C4-2B (cell line): ENCODE measurements around the gene CA5A.

Source experiments
- H3K27ac ChIP-seq: fragments of 450-650 bp; 2 replicates; pipeline ENCODE4 v1.5.1; 2017
- ZFX ChIP-seq: fragments of 450-650 bp; IDR thresholded peaks from 2 replicates; pipeline ENCODE4 v1.6.1; 2017
- TF ChIP-seq, protein P1 (sequence below): fragments of 450-650 bp; conservative IDR thresholded peaks from 2 replicates; pipeline ENCODE4 v1.5.1; 2017; ENCODE audit warnings: mild to moderate bottlenecking

CA5A gene

DNA sequence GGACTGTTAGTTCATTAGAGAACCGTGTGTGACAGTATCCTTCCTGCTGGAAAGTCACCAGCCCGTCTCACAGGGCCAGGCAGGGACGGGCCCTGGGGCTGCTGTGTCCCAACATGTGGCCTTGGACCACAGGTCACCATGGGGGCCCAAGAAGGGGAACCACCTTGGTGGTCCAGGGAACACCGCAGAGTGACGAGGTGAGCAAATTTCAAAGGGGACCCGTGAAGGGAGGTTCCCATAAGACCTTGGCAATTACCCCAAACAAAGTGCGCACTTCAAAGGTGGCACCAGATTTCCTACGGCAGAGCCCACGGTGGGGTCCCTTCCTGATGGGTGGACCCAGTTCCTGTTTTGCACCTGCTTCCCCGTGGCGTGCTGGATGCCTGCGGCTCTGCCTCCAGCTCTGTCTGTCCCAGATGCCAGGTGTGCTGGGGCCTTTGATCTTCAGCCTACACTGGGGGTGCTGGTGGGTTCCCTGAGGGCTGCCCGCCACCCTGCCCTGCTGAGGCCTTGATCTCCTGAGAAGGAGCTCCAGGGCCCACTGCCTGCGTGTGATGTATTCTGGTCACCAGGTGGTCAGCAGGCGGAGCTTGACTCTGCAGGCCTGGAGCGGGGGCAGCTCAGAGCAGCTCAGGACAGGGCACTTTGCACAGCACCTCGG is 94.0 kb downstream of the CA5A start:
- TF ChIP-seq ZFX: no peak
- TF ChIP-seq, protein P1, sequence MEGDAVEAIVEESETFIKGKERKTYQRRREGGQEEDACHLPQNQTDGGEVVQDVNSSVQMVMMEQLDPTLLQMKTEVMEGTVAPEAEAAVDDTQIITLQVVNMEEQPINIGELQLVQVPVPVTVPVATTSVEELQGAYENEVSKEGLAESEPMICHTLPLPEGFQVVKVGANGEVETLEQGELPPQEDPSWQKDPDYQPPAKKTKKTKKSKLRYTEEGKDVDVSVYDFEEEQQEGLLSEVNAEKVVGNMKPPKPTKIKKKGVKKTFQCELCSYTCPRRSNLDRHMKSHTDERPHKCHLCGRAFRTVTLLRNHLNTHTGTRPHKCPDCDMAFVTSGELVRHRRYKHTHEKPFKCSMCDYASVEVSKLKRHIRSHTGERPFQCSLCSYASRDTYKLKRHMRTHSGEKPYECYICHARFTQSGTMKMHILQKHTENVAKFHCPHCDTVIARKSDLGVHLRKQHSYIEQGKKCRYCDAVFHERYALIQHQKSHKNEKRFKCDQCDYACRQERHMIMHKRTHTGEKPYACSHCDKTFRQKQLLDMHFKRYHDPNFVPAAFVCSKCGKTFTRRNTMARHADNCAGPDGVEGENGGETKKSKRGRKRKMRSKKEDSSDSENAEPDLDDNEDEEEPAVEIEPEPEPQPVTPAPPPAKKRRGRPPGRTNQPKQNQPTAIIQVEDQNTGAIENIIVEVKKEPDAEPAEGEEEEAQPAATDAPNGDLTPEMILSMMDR: no peak
- no peak overlapping the region for H3K27ac ChIP-seq

DNA sequence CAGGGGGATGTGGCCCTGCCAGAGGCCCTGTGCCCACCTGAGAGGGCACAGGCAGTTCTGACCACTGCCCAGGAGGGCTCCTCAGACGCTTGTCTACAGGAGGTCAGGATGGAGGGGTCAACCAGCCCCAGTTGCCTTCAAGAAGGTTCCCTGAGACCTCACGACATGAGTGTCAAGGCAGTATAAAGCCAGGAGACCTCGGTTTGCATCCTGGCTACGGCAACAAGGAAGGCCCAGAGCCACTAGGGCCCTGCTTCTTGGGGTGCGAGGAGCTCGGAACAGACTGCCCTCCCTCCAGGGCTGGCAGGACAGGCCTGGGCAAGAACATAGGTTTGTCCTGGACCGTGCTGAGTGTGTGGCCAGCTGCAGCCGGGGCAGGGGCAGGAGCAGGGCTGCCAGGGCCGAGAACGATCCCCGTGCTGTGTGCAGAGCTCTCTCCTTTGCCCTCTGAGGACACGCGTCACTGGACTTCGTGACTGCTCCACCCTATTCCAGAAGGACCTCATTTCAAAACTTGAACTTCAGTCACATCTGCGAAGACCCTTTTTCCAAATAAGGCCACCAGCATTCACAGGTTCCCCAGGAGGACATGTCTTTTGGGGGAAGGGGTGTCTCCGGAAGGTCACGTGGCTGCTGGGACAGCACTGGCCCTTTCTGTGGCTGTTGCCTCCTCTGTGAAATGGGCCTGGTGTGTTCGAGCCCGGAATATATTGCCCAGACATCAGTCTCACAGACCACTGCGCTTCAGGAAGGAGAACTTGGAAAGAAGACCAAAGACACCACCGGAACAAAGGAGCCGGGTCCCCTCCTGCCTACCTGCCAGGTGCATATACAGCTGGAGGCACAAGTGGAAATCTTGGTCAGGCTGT is 94.8 kb downstream of the CA5A start:
- TF ChIP-seq, protein P1: no peak
- no peak for TF ChIP-seq ZFX
- H3K27ac ChIP-seq: no peak overlapping the region

DNA sequence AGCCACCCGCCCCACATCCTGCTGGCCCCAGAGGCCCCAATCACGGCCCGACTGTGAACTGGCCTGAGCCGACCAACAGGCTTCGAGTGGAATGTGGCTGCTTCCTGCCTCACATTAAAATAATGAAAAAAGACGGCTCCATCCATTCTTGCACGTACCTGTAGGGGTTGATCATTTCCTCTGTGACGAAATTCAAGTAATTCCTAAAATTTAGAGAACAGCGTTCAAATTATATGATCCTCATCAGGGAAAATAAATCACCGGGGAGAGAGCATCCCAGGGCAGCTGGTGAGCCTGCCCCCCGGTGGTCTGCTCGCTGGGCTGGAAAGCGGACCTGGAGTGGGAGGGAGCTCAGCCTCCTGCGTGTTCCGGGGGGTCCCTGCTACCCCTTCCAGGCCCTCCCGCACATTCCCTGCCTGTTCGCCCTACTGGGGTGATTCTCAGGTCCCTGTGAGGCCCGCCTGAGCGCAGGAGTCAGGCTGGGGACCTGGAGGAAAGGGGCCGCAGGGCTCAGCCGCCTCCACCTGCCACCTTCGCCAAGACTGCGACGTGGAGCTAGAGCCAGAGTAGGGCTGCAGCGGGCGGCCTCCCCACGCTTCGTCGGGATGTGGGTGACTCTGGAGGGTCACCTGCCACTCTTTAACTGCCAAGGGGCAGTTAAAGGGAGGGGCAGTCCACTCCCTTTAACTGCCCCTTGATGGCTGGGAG is 95.9 kb downstream of the CA5A start:
- TF ChIP-seq, protein P1: no peak
- no peak for TF ChIP-seq ZFX
- H3K27ac ChIP-seq: no peak overlapping the region

DNA sequence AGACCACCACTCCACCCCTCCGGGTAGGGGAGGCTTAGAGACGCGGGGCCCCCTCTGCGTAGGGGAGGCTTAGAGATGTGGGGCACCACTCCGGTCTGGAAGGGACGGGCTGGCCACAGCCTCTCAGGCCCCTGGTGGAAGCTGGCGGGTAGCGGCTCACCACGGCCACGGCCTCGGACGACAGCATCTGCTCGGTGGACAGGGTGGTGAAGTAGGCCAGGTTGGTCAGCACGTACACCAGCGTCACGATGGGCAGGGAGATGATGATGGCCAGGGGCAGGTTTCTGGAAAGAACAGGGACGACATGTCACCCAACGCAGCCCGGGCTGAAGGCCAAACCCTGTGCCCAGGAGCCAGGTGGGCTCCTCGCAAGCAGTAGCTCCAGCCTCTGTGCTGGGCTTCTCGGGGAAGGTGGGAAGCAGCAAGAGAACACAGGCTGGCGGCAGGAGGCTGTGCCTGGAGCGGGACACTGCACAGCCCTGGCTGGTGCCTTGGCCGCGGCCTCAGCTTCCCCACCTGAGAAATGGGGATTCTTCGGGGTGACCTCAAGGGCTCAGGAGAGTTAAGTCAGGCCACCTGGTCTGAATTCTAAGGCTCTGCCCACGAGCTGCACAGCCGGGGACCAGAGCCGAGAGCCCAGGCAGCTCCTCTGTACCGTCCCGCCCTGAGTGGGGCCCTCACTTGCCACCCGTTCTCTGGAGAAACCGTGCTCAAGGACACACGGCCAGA is 96.6 kb downstream of the CA5A start:
- TF ChIP-seq ZFX: no peak
- TF ChIP-seq, protein P1: no peak
- no peak overlapping the region for H3K27ac ChIP-seq

DNA sequence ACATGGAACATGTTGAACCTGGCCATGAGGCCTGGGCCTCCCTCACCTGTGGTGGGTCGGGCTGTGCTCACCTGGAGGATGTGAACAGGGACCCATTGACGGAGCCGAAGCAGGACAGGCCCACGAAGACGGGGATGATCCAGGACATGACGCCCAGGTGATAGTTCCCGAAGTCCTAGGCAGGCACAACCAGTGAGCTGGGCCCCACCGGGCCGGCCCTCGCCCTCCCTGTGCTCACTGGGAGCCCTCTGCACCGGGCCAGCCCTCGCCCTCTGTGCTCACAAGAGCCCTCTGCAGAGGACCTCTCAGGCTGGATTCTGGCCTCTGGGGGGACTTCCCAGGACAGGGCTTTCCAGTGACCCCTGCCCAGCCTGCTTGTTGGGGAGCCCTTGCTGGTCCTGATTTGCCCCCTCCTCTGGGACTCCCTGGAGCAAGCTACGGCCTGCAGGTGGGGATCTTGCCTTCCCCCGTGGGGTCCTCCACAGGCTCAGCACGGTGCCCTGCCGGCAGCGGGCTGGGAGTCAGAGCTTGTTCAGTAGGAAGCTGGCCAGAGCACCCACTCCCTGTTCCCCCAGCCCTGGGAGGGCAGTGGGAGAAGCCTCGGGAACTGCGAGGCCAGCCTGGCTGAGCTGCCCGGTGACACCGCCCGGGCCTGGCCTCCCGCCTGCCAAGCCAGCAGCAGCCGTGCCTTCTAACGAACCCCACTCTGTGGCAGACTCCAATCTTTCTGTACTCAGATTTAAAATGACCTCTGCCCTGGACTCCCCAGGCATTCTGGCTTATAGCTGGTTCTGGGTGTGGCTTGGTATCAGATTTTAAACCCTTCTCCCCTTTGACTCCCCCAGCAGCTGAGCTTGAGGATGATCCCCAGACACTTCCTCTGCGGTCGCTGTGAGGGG is 97.4 kb downstream of the CA5A start:
- TF ChIP-seq, protein P1: no peak
- TF ChIP-seq ZFX: no peak
- no peak overlapping the region for H3K27ac ChIP-seq
